GM12878 (cell line): ENCODE data around the gene DNAJC5. TPM values are rescaled to one million over a fixed set of nuclear protein-coding genes. Genes with fewer than 3 reads are reported as not detected.

ENCODE experiments used
- ATAC-seq: fragments of 200-7000 bp; cut with Tn5 transposase; 3 replicates; pipeline ENCODE4 v1.9.1; 2020; ENCODE audit warnings: mild to moderate bottlenecking, moderate library complexity
- BruUV-seq: library from RNA; stranded (reverse); fragments of 400-500 nt; replicated peaks from 2 replicates; lab custom pipeline; 2021; lab: Mats Ljungman, UMichigan
- CTCF ChIA-PET: fragments of 300-600 bp; sonication (Branson Sonifier 250); formaldehyde crosslinking; extraction: SDS; loops from one replicate; lab custom pipeline; 2021; ENCODE audit warnings: inconsistent platforms; lab: Yijun Ruan, JAX
- POLR2A ChIA-PET: fragments of 350-600 bp; formaldehyde crosslinking; extraction: SDS; loops from one replicate; lab custom pipeline; 2021; ENCODE audit warnings: inconsistent platforms; lab: Charles Lee
- RAD21 ChIA-PET: fragments of 300-600 bp; sonication (Branson Sonifier 250); formaldehyde crosslinking; loops from one replicate; lab custom pipeline; 2023; ENCODE audit warnings: antibody characterized with exemption; ENCODE audit not compliant: unreplicated experiment; lab: Charles Lee
- SMC1A ChIA-PET: fragments of 300-600 bp; sonication (Branson Sonifier 250); formaldehyde crosslinking; loops from one replicate; lab custom pipeline; 2023; ENCODE audit not compliant: unreplicated experiment, uncharacterized antibody; lab: Charles Lee
- DNase-seq: peaks from one replicate; pipeline ENCODE4 v3.0.0-alpha.2; 2011; ENCODE audit warnings: low read depth, low spot score
- FAIRE-seq: peaks from 3 replicates; lab custom pipeline; 2011; peaks lifted over from hg19 to GRCh38; lab: Jason Lieb, UNC
- H2AFZ ChIP-seq: 2 replicates; pipeline ENCODE4 v1.6.0; 2011; ENCODE audit warnings: low read depth, low read length, control low read depth; ENCODE audit not compliant: control insufficient read depth
- H3K27ac ChIP-seq: 2 replicates; pipeline ENCODE4 v1.5.1; 2011; ENCODE audit warnings: control low read depth; ENCODE audit not compliant: control insufficient read depth, insufficient read depth
- H3K27me3 ChIP-seq, 2 experiments: replicated peaks in 1 of 2; 2 replicates each; pipeline versions ENCODE4 v1.6.0 to v1.6.1; 2011; ENCODE audit warnings: low read length in 1 of 2; ENCODE audit not compliant: control insufficient read depth in 2 of 2, insufficient read depth in 2 of 2
- H3K36me3 ChIP-seq, 2 experiments: 2 replicates each; pipeline ENCODE4 v1.5.1; 2011; ENCODE audit warnings: low read length in 1 of 2; ENCODE audit not compliant: control insufficient read depth in 2 of 2, insufficient read depth in 2 of 2
- H3K4me1 ChIP-seq: 2 replicates; pipeline ENCODE4 v1.6.1; 2011; ENCODE audit warnings: mild to moderate bottlenecking, low read length, moderate library complexity, mixed read lengths; ENCODE audit not compliant: control insufficient read depth, insufficient read depth
- H3K4me2 ChIP-seq: 2 replicates; pipeline ENCODE4 v1.6.0; 2011; ENCODE audit warnings: control low read depth; ENCODE audit not compliant: control insufficient read depth, insufficient read depth
- H3K4me3 ChIP-seq: fragments of 200-600 bp; sonication (generic); 2 replicates; pipeline ENCODE4 v1.5.1; 2016
- H3K79me2 ChIP-seq: 2 replicates; pipeline ENCODE4 v1.6.0; 2011; ENCODE audit warnings: low read length; ENCODE audit not compliant: control insufficient read depth, insufficient read depth
- H3K9ac ChIP-seq: 2 replicates; pipeline ENCODE4 v1.8.0; 2011; ENCODE audit warnings: low read length, control low read depth, mixed read lengths; ENCODE audit not compliant: control insufficient read depth, insufficient read depth
- H3K9me3 ChIP-seq: replicated peaks from 3 replicates; pipeline ENCODE4 v1.5.1; 2011; ENCODE audit warnings: mild to moderate bottlenecking, low read length; ENCODE audit not compliant: control insufficient read depth, insufficient read depth
- H4K20me1 ChIP-seq: 2 replicates; pipeline ENCODE4 v1.6.0; 2011; ENCODE audit not compliant: control insufficient read depth, insufficient read depth
- BACH1 ChIP-seq: fragments of 450-650 bp; IDR thresholded peaks from 2 replicates; pipeline ENCODE4 v1.6.1; 2017; ENCODE audit warnings: mild to moderate bottlenecking, borderline replicate concordance
- CEBPB ChIP-seq, 2 experiments: fragments of 150-350 bp in 1 of 2; IDR thresholded peaks; 2 replicates each; pipeline ENCODE4 v1.6.1; 2012 to 2014; ENCODE audit warnings: low read depth in 2 of 2, low read length in 2 of 2, borderline replicate concordance in 1 of 2, inconsistent platforms in 1 of 2
- IKZF2 ChIP-seq, 2 experiments: fragments of 450-650 bp; IDR thresholded peaks; 2 replicates each; pipeline ENCODE4 v1.6.1; 2017; ENCODE audit warnings: mild to moderate bottlenecking in 2 of 2, moderate library complexity in 2 of 2
- MYB ChIP-seq: fragments of 150-350 bp; IDR thresholded peaks from 2 replicates; pipeline ENCODE4 v1.6.1; 2014; ENCODE audit warnings: mild to moderate bottlenecking, low read depth, low read length, borderline replicate concordance
- RELA ChIP-seq: fragments of 450-650 bp; IDR thresholded peaks from 2 replicates; pipeline ENCODE4 v1.8.0; 2014; ENCODE audit warnings: borderline replicate concordance; ENCODE audit not compliant: partially characterized antibody
- SUZ12 ChIP-seq: fragments of 200-600 bp; sonication (generic); IDR thresholded peaks from one replicate; pipeline ENCODE4 v1.6.1; 2018; ENCODE audit warnings: antibody characterized with exemption, mild to moderate bottlenecking; ENCODE audit not compliant: unreplicated experiment
- TBL1XR1 ChIP-seq: IDR thresholded peaks from 2 replicates; pipeline ENCODE4 v1.6.1; 2012; ENCODE audit warnings: low read depth, low read length, improper control_type of control experiment
- TCF7 ChIP-seq: IDR thresholded peaks from 2 replicates; pipeline ENCODE4 v1.6.1; 2014; ENCODE audit warnings: antibody characterized with exemption, borderline replicate concordance
- WRNIP1 ChIP-seq: IDR thresholded peaks from 2 replicates; pipeline ENCODE4 v1.6.1; 2011; ENCODE audit warnings: low read depth, low read length, improper control_type of control experiment, borderline replicate concordance
- ZBED1 ChIP-seq: IDR thresholded peaks from 2 replicates; pipeline ENCODE4 v1.6.1; 2016; ENCODE audit warnings: borderline replicate concordance
- ZBTB33 ChIP-seq: fragments of 450-650 bp; IDR thresholded peaks from 2 replicates; pipeline ENCODE4 v1.6.1; 2017; ENCODE audit warnings: mild to moderate bottlenecking
- ZBTB4 ChIP-seq: fragments of 450-650 bp; formaldehyde crosslinking; IDR thresholded peaks from 2 replicates; pipeline ENCODE4 v1.4.0; 2022; ENCODE audit warnings: mild to moderate bottlenecking, moderate library complexity
- ZBTB40 ChIP-seq: fragments of 450-650 bp; IDR thresholded peaks from 2 replicates; pipeline ENCODE4 v1.6.1; 2016; ENCODE audit warnings: mild to moderate bottlenecking, moderate library complexity, borderline replicate concordance
- WGBS: methylation state at CpG from one replicate; pipeline ENCODE4 v1.1.6; 2016; ENCODE audit warnings: low lambda C conversion rate; ENCODE audit not compliant: insufficient replicate concordance, insufficient coverage; ENCODE audit errors: missing lambda C conversion rate; 5-methylcytosine and 5-hydroxymethylcytosine counted together
- in situ Hi-C: fragments of 300-500 bp; cut with MboI; formaldehyde crosslinking; loops from 9 replicates; pipeline ENCODE4 v1.14.3; 2018; ENCODE audit warnings: mixed read lengths
- intact Hi-C: fragments of 100-400 bp; cut with micrococcal nuclease; formaldehyde crosslinking; loops from one replicate; pipeline ENCODE4 v1.14.2; 2022; ENCODE audit not compliant: unreplicated experiment
- polyA plus RNA-seq, 11 experiments: library from polyadenylated mRNA; depleted of rRNA in 4 of 11; unstranded in 6 of 11; stranded (reverse) in 5 of 11; fragments of >200 nt; fragmentation: Nextera tagmentation in 4 of 11; fragmentation: Illumina TruSeq in 1 of 11; extraction: Ambion mirVana in 4 of 11; extraction: Trizol in 1 of 11; gene quantifications; 1 replicate in 1 of 11; 2 replicates in 10 of 11; pipeline versions ENCODE4 v1.2.1 to v1.2.3, GENCODE V29; 2011 to 2016; ENCODE audit warnings: inconsistent platforms in 2 of 11, missing spikeins in 2 of 11, low read depth in 1 of 11
- total RNA-seq, 4 experiments: library from RNA; depleted of rRNA in 3 of 4; stranded (reverse); fragments of >200 nt in 3 of 4; fragmentation: Illumina TruSeq in 1 of 4; extraction: Trizol in 1 of 4; gene quantifications; 2 replicates each; pipeline versions ENCODE4 v1.2.1 to v1.2.3, GENCODE V29; 2013 to 2021

DNAJC5 gene
- total and polyA plus RNA-seq, 10 of the 15 experiments (the other 5 are each of a cell fraction or from before 2014, with no cell fraction given), result 0.69 to 36.8 (median 17.0) TPM

- H3K9ac ChIP-seq, result no peak overlapping the region
- H3K27ac ChIP-seq, result no peak overlapping the region
- SMC1A ChIA-PET, result no interaction called here
- H3K4me2 ChIP-seq, result no peak overlapping the region
- no peaks in the 10 kb centered on the region for H3K27me3 ChIP-seq
- BruUV-seq, result no TSS peak
- H3K79me2 ChIP-seq, result no peaks in the 10 kb centered on the region; the same call in 1 of the 2 replicates
- FAIRE-seq (no peak), DNase-seq (no peak), ATAC-seq (no peak)
- POLR2A ChIA-PET, result no interaction called here
- 97% methylated on average over 32 of the region's 32 CpGs for WGBS
- H3K36me3 ChIP-seq, result peaks cover 10 to 17% of the 10 kb centered on the region in 2 experiments
- H3K9me3 ChIP-seq, result no peaks in the 10 kb centered on the region
- H3K4me1 ChIP-seq, result no peaks in the 10 kb centered on the region
- H2AFZ ChIP-seq, result no peak overlapping the region
- in situ Hi-C loops (no loop called here), intact Hi-C loops (no loop called here)
- no peaks in the 10 kb centered on the region for H4K20me1 ChIP-seq
- RAD21 ChIA-PET, result no interaction called here
- CTCF ChIA-PET, result no interaction called here
- H3K4me3 ChIP-seq, result no peak overlapping the region
- TF ChIP-seq RELA, result no peak
- TF ChIP-seq SUZ12, result no peak
- no peak for TF ChIP-seq BACH1
- no peak for TF ChIP-seq WRNIP1
- TF ChIP-seq TCF7, result no peak
- no peak for TF ChIP-seq IKZF2 (IDR thresholded peaks at IDR 0.05)
- no peak for TF ChIP-seq MYB
- TF ChIP-seq ZBTB4 (CRISPR knock-in tag), result no peak
- TF ChIP-seq CEBPB (IDR thresholded peaks at IDR 0.05; ENCODE audit: borderline replicate concordance in 1 of 2, low read depth in 2 of 2, low read length in 2 of 2), result no peak
- TF ChIP-seq ZBTB40, result no peak
- no peak for TF ChIP-seq TBL1XR1
- TF ChIP-seq ZBED1, result no peak
- no peak for TF ChIP-seq ZBTB33
These were observed 17.0 kb upstream of the DNAJC5 start for GRCh38 chr20:63877755-63878470.
